Measurements from ENCODE around the gene JAZF1. TPM values are rescaled to one million over a fixed set of nuclear protein-coding genes. Genes with fewer than 3 reads are reported as not detected.
A peak's percentile ranks its signal among the peaks of the same experiment; 100 is the strongest.

Gene JAZF1
- total and polyA plus RNA-seq, 12 donors, result 6.9 to 42.3 (median 30.0) TPM

DNA sequence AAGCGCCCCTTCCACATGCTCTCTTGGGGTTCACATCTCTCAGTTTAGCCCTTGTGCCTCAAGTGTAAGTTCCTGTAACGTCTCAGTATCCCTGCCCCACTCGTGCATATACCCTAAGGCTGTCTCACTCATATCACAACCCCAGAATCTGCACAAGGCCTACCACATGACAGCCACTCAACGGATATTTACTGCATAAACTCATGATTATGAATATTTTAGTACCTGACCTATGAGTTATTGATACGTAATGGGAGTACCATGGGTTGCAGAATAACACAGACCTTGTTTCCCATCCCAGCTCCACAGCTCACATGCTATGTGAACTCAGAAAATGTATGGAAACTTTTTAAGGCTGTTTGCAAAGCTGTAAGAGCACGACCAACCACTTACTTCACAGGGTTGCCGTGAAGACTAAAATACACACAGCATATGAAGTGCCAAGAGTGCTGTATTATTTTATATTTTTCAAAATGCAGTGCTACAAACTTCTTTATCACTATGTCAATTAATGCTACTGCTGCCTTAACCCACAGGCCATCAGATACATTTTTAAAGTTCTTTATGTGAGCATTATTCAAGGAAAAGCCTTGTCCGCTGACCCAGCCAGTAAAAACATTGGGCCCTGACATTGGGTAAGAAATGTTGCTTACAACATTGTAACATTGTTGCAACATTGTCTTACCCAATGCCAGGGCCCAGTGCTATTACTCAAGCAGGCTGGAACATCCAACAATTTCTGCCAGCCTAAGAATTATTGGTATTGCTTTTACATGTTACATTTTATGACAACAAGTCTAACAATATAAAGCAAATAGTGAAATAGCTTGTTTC, 97.2 kb downstream of the JAZF1 start:
- H3K27ac ChIP-seq, result peak overlapping the region in 1 of 10 donors; percentile 84
- peak in 3 of 8 donors; percentile 42 to 72 (median 43) for ATAC-seq
- DNase-seq, result no peak
- intact Hi-C loops (cut with DNase I), result loop anchor here in 1 of 10 donors (10.0 kb wide), 1 partner anchor 879 kb away; the partner anchor contains the start of gene HOXA13
- TF ChIP-seq, protein P1, sequence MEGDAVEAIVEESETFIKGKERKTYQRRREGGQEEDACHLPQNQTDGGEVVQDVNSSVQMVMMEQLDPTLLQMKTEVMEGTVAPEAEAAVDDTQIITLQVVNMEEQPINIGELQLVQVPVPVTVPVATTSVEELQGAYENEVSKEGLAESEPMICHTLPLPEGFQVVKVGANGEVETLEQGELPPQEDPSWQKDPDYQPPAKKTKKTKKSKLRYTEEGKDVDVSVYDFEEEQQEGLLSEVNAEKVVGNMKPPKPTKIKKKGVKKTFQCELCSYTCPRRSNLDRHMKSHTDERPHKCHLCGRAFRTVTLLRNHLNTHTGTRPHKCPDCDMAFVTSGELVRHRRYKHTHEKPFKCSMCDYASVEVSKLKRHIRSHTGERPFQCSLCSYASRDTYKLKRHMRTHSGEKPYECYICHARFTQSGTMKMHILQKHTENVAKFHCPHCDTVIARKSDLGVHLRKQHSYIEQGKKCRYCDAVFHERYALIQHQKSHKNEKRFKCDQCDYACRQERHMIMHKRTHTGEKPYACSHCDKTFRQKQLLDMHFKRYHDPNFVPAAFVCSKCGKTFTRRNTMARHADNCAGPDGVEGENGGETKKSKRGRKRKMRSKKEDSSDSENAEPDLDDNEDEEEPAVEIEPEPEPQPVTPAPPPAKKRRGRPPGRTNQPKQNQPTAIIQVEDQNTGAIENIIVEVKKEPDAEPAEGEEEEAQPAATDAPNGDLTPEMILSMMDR (IDR thresholded peaks at IDR 0.05), result no peak
- no peaks in the 10 kb centered on the region for H3K36me3 ChIP-seq
- no peak overlapping the region for H3K4me3 ChIP-seq
- 88 to 91% methylated on average over 8 of the region's 8 CpGs for whole genome bisulfite sequencing, 2 donors
- peaks cover 0 to 90% (median 21%) of the 10 kb centered on the region in 9 donors for H3K4me1 ChIP-seq
- H3K27me3 ChIP-seq, result no peaks in the 10 kb centered on the region
- H3K9me3 ChIP-seq, result no peaks in the 10 kb centered on the region

DNA sequence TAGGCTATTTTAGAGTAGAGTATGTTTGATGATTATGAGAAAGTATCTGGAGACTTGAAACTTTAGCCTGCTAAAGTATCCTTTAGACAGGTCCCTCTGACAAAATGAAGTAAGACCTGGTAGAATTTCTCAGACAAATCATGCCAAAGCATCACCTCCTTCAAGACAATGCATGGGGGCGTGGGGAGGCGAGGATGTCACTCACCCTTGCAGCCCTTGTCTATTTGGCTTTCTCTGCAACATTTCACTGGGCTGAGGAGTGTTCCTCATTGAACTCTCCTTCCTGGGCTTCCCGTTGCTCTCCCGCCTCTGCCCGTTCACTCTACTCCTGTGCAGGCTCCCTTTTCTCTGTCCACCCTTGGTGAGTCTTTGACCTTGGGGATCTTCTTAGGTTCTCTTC, 98.5 kb downstream of the JAZF1 start:
- intact Hi-C loops (cut with DNase I), result loop anchor here in 1 of 10 donors (10.0 kb wide), 1 partner anchor 877 kb away; the partner anchor contains the start of gene HOXA13

DNA sequence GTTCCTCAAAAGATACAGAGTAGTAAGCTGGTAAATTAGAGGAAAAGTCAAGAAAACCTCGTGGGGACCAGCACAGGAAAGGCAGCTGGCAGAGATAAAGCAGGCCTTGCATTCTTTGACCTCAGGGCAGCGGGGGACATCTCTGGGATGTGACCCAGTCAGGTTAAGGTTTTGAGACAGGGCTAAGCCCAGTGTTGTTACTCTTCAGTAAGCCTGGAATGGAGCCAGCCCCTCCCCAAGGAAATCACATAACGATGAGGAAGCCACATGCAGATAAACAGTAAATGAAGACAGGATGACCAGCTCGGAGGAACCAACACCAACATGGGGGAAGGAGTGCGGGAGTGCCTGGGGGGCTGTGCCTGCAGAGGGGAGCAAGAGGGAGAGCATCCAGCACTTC, 99.6 kb downstream of the JAZF1 start:
- Histone ChIP-seq H3K4me3 (no peak overlapping the region), H3K9me3 (no peaks in the 10 kb centered on the region), H3K36me3 (no peaks in the 10 kb centered on the region), H3K4me1 (peaks cover 0 to 79% (median 29%) of the 10 kb centered on the region in 9 donors), H3K27me3 (no peaks in the 10 kb centered on the region), H3K27ac (peak overlapping the region in 1 of 10 donors; percentile 32)
- ATAC-seq (peak in 1 of 8 donors; percentile 33), DNase-seq (no peak)
- TF ChIP-seq, protein P1 (IDR thresholded peaks at IDR 0.05), result no peak
- 36 to 49% methylated on average over 5 of the region's 5 CpGs for WGBS, 2 donors
- intact Hi-C loops (cut with DNase I), result loop anchor here in 1 of 10 donors (10.0 kb wide), 1 partner anchor 876 kb away; the partner anchor contains the start of gene HOXA13

More for the DNA sequence above, 98.5 kb downstream of the JAZF1 start:
- Histone ChIP-seq H3K4me1 (peaks cover 0 to 90% (median 29%) of the 10 kb centered on the region in 9 donors), H3K27ac (peak overlapping the region in 1 of 10 donors; percentile 84), H3K27me3 (no peaks in the 10 kb centered on the region), H3K4me3 (no peak overlapping the region), H3K36me3 (no peaks in the 10 kb centered on the region), H3K9me3 (no peaks in the 10 kb centered on the region)
- WGBS, 2 donors, result 91 to 94% methylated on average over 5 of the region's 5 CpGs
- TF ChIP-seq, protein P1 (IDR thresholded peaks at IDR 0.05), result no peak
- no peak for DNase-seq
- ATAC-seq, result no peak

DNA sequence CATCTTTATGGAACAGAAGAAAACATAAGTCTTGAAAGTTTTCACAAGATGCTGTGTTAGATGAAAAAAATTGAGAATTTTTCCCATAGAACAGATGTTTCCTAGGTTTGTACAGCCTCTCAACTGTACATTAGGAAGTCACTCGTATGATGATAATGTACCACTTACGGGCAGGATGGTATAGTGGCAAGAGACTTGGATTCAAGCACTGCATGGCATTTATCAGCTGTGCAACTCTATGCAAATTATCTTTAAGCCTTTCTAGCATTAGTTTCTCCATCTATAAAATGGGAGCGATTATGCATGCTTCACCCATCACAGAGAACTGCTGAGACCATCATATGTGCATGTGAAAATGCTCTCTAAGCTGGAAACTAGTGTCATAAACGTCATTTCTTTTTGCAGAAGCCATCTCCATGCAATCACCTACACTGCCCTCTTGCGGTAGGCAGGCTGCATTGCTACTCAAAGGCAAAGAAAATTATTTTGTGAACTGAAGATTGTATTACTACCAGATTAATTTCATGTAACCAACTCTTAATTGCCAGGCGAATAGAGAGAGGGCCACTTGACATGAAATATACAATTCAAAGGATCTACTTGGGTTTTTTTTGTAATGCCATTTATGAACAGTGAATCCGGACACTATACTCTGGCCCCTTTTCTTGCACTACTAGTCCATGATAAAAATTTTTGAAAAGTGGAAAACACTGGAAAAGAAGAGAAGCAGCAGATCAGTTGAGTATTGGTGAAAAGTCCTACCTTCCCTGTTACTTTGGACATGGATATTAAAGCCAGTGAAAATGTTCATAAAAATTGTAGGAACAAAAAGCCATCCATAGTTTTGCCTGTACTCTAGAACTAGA, 102.3 kb downstream of the JAZF1 start:
- no peaks in the 10 kb centered on the region for H3K27me3 ChIP-seq
- H3K4me1 ChIP-seq, result peaks cover 0 to 52% (median 30%) of the 10 kb centered on the region in 9 donors
- no peaks in the 10 kb centered on the region for H3K36me3 ChIP-seq
- ATAC-seq (peak in 2 of 8 donors; percentile 48 to 57), DNase-seq (peak in 1 of 2 donors; percentile 21)
- H3K4me3 ChIP-seq, result no peak overlapping the region
- H3K9me3 ChIP-seq, result no peaks in the 10 kb centered on the region
- intact Hi-C loops (cut with DNase I), result loop anchor here in 2 of 10 donors (5.0 kb wide), 1 partner anchor 881 kb away; no protein-coding TSS in a partner anchor
- TF ChIP-seq, protein P1 (IDR thresholded peaks at IDR 0.05), result peak; percentile 86 to 98 (median 95)
- 48 to 52% methylated on average over 7 of the region's 7 CpGs for WGBS, 2 donors
- no peak overlapping the region for H3K27ac ChIP-seq
